Bronchial epithelial cell (primary cell): ENCODE results near the gene TFB1M. TPM values are rescaled to one million over a fixed set of nuclear protein-coding genes. Genes with fewer than 3 reads are reported as not detected.

Source experiments
- DNase-seq: peaks from one replicate; pipeline ENCODE4 v3.0.0-alpha.2; 2010; ENCODE audit warnings: low read depth
- FAIRE-seq: peaks from 2 replicates; lab custom pipeline; 2011; peaks lifted over from hg19 to GRCh38; lab: Jason Lieb, UNC
- H3K27me3 ChIP-seq: 2 replicates; pipeline ENCODE4 v1.5.1; 2011; ENCODE audit warnings: low read length; ENCODE audit not compliant: control insufficient read depth, insufficient read depth
- H3K36me3 ChIP-seq: 2 replicates; pipeline ENCODE4 v1.5.1; 2011; ENCODE audit warnings: low read length; ENCODE audit not compliant: control insufficient read depth, insufficient read depth
- H3K4me3 ChIP-seq: 2 replicates; pipeline ENCODE4 v1.5.1; 2011; ENCODE audit warnings: mild to moderate bottlenecking, low read depth, low read length, control low read depth
- CTCF ChIP-seq: IDR thresholded peaks from 2 replicates; pipeline ENCODE4 v1.5.1; 2011; ENCODE audit warnings: mild to moderate bottlenecking, moderate library complexity, low read length, control low read depth, inconsistent platforms; ENCODE audit not compliant: insufficient read depth, severe bottlenecking
- total RNA-seq: library from RNA; depleted of rRNA; stranded (reverse); fragments of >200 nt; gene quantifications from 2 replicates; pipeline ENCODE4 v1.2.1, GENCODE V29; 2014

TFB1M gene
- total RNA-seq, 1 donor from 2014 or later: 11.6 TPM

GRCh38 chr6:155319902-155320301, 5.6 kb upstream of the TFB1M start:
- Histone ChIP-seq H3K36me3 (no peaks in the 10 kb centered on the region), H3K4me3 (no peak overlapping the region), H3K27me3 (no peaks in the 10 kb centered on the region)
- DNase-seq (no peak), FAIRE-seq (no peak)
- no peak for TF ChIP-seq CTCF

DNA sequence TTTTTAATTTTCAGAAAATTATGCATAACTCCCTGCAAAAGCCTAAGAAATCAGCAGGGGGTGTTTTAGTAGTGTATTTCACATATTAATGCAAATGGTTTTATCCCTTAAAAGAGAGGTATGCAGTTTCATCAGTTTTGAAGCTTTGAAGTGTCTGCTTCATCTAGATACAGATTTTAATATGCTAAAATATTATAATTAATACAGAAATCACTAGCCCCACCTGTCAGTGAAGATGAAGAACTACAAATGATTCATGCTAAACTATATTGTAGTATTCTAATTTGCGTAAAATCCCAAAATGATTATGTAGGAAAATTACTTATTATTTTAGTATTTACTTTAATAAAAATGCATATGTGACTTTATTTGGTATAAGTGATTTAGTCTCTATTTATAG, 2.9 kb upstream of the TFB1M start:
- FAIRE-seq (no peak), DNase-seq (no peak)
- no peaks in the 10 kb centered on the region for H3K36me3 ChIP-seq
- no peak overlapping the region for H3K4me3 ChIP-seq
- no peak for TF ChIP-seq CTCF
- H3K27me3 ChIP-seq: no peaks in the 10 kb centered on the region

DNA sequence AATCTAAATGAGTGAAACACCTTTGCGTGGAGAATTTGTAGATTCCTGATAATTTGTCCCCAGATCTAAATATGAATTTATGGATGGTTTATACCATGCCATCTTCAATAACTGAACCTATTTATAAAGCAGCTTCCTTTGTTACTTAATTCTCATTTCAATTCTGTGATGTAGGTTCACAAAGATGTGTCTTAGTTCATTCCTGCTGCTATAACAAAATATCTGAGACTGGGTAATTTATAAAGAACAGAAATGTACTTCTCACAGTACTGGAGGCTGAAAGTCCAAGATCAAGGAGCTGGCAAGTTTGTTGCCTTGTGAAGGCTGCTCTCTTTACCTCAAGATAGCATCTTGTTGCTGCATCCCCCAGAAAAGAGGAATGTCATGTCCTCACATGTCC, 2.1 kb upstream of the TFB1M start:
- no peak for TF ChIP-seq CTCF
- FAIRE-seq: no peak
- no peaks in the 10 kb centered on the region for H3K27me3 ChIP-seq

GRCh38 chr6:155315516-155315871, 1.2 kb upstream of the TFB1M start:
- TF ChIP-seq CTCF: no peak
- Histone ChIP-seq H3K36me3 (no peaks in the 10 kb centered on the region), H3K27me3 (no peaks in the 10 kb centered on the region), H3K4me3 (no peak overlapping the region)
- FAIRE-seq (no peak), DNase-seq (no peak)

More for the DNA sequence above, 2.1 kb upstream of the TFB1M start:
- Histone ChIP-seq H3K36me3 (no peaks in the 10 kb centered on the region), H3K4me3 (no peak overlapping the region)
- no peak for DNase-seq

DNA sequence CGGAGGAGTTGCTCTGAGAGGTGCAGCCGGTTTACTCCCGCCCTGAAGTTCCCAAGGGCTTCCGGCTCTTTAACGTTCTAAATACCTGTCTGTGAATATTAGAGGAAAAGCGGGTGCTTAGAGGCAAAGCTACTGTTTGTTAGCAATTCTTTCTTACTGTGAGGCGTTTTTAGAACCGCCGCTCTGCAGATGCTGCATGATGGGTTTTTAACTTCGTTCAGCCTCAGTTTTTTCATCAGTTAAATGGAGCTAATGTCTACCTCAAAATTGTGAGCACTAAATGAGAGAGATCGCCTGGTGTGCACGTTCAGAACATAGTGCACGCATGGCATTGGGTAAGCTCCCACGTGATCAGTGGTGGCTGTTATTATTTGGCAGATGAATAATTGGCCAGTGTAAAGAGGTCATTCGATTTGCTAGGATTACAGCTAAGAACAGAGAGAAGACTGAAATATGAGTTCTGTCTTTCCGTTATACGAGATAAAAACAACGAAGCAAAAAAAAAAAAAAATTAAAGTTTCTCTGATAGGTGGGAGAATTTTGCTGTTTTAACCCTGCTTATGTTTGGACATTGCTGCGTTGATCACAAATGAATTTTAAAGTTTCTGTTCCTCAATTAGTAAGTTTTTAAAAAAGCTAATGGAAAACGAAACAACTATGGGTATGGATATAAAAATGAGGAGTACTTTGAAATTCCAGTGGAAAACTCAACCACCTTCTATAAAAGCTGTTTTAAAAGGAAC, 660 bp upstream of the TFB1M start:
- DNase-seq (peak; percentile 83), FAIRE-seq (no peak)
- no peak for TF ChIP-seq CTCF
- Histone ChIP-seq H3K4me3 (peak overlapping the region; percentile 99), H3K36me3 (no peaks in the 10 kb centered on the region), H3K27me3 (no peaks in the 10 kb centered on the region)
